ENCODE data around the gene SNPH. TPM values are rescaled to one million over a fixed set of nuclear protein-coding genes. Genes with fewer than 3 reads are reported as not detected.

SNPH gene
- total RNA-seq, 1 donor from 2014 or later = 15.1 TPM

DNA sequence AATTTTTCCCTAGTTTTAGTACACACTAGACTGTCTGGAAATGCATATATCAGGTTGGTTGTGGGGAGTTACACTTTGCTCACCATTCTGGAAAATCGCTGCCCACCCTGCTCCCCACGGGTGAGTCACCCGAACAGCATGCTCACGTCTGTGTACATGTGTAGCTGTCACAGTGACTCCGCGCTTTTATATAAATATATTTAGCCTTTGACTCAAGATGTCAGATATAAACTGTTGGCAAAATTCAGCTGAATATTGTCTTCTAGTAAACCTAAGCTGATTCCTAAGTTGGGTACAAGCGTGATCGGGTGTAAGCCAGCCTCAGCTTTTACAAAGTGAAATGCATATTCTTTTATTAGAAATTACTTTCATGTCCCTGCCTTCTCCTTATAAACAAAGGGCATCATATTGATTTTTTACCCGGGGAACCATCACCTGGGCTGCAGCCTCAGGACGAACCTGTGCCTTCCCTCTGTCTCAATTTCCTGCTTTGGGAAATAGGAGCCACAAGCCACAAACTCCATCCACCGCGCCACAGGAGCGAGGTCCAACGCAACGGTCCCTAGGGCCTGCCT lies 58.6 kb downstream of the SNPH start:
- DNase-seq (ENCODE audit: low spot score) = no peak

DNA sequence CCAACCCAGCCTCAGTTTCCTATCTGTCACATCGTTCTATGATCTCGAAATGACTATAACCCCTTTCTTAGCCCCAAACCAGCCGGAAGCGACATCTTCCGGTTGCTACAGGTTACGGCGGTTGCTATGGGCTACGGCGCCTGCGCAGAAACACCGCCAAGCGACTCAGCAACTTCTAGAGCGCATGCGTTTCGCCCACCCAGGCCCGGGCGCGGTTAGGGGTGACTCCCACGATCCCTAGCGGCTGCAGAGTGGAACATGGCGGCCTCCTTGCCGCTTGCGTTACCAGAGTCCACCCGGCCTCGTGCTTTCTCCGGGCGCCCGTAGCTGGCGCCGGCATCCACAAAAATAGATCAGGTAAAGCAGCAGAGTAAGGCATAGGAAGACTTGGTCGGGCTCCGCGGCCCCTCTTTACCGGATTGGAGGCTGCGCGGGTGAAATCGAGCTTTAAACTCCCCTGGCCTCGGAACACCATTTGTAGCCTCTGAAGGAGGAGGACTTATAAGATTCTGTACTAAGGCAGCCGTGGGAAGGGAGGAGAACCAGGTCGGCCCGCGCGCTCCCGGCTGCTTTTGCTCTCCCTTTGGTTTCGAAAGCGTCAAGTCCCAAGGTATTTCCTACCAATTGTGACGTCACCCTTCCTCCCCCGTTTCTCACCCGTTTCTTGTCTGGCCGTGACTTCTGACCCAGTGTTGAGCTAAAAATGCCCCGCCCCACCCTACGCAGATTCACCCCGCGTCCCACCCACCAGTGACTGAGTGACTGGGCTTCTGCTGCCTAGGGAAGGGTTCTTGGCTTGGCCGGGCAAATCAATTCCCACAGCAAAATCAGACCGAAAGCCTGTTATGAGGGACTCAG lies 59.3 kb downstream of the SNPH start:
- peak; percentile 98 for DNase-seq (ENCODE audit: low spot score)

- DNase-seq (ENCODE audit: low spot score) = peak; percentile 34
These were observed 60.2 kb downstream of the SNPH start for GRCh38 chr20:1326031-1326930.

- DNase-seq (ENCODE audit: low spot score) = peak; percentile 11
These were observed 61.2 kb downstream of the SNPH start for GRCh38 chr20:1327241-1327653.

DNA sequence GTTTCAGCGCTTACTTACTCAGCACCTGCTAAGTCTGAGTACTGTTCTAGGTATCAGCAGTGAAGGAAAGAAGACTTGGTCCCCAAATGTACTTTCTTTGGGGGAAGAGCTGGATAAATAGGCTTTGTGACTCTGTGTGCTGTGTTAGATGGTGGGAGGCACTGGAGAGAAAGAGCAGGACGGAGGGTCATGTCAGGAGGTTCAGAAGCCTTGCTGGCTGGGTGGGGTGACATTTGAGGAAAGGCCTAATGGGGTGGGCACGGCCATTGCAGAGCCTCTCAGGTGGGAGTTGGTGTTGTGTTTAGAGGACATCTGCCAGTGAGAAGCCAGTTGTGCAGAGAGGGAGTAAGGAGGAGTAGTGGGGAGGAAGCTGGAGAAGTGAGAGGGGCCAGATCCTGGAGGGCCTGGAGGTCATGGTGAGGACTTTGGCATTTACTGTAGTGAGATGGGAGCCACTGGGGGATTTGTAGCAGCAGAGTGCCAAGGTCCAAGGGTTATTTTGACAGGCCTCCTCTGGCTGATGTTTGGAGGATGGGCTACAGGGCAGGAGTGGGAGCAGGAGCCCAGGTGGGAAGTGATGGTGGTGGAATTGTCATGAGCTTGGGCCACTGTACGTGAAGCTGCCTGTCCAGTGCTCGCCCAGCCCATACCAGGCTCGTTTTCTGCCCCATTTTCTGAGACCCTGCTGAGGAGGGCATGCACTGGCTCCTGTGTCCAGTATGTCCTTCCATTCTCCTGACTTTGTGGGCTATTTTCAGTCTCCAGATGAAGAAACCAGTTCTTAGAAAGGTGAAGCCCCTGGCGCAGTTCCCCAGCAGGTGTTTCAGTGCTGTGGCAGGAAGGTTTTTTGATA lies 62.0 kb downstream of the SNPH start:
- DNase-seq (ENCODE audit: low spot score) = peak; percentile 29

GRCh38 chr20:1328680-1329330 lies 62.7 kb downstream of the SNPH start, which contains the start of gene SDCBP2:
TSS of gene SDCBP2 (minus strand) at chr20:1329139. CDS start at chr20:1320416, 8,723 bp downstream.
- peak; percentile 89 for DNase-seq (ENCODE audit: low spot score)

DNA sequence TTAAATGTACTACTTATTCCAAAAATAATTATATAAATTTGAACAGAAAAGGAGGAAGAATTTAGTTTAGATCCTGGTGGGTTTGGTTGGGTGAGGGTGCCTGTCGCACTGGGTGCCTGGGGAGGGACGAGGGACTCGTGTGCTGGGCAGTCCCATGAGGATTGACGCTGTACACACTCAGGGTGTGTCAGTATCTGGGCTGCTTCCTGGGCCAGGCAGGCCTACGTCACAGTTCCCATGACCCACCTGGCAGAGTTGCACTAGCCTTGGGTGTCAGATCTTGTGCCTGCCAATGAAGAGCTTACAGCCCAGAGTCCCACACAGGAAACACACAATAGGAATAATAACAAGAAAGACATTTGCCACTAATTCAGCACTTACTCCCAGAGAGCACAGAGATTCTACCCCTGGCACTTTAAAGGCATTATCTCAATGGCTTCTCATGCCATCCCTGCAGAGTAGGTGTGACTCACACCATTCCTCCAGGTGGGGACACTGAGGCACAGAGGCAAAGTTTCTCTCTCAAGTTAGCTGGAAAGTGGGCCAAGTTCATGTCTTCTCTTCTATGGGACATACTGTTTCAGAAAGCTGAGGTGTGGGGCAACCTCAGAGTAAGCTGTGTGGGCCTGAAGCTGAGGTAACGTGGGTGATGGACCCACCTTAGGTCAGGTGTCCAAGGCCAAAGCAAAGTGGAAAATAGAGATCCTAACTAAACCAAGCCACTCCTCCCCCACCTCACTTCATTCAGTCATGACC lies 64.2 kb downstream of the SNPH start:
- peak; percentile 89 for DNase-seq (ENCODE audit: low spot score)

DNA sequence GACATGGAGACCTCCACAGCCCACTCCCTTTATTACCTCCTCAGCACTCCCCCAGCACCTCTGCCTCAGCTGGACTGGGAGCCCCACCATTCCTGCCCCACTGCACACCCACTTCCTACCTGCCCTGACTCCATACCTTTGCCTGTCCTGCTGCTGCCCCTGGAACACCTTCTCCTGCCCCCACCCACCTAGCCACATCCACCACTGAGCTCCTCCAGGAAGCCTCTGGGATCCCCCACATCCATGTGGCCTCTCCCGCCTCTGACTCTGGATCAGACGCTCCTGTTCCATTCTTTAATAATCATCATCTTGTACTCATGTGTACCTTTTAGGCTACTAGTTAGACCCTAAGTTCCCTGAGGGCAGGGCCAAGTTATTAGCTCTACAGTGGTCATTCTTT lies 65.0 kb downstream of the SNPH start:
- no peak for DNase-seq (ENCODE audit: low spot score)

- DNase-seq (ENCODE audit: low spot score) = no peak
These were observed 65.8 kb downstream of the SNPH start for GRCh38 chr20:1331801-1332453.

- DNase-seq (ENCODE audit: low spot score) = no peak
These were observed 66.7 kb downstream of the SNPH start for GRCh38 chr20:1332749-1333300.

GRCh38 chr20:1333462-1334369 lies 67.6 kb downstream of the SNPH start:
- no peak for DNase-seq (ENCODE audit: low spot score)

DNA sequence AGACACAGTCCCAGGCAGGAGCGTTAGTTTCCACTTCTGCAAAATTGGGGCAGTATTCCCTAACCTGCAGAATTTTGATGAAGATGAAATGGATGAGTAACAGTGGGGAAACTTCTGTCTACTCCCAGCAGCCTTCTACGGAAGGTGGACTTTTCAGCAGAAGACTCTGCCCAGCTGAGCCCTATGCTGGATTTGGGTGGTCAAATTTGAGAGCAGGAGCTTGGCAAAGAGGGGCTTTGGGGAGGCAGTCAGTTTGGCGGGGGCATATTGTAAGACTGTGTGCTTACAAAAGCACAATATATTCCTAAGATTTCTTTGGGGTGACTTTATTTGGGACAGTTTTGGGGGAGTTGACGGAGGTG lies 68.3 kb downstream of the SNPH start:
- no peak for DNase-seq (ENCODE audit: low spot score)

- DNase-seq (ENCODE audit: low spot score) = no peak
These were observed 68.7 kb downstream of the SNPH start for GRCh38 chr20:1334761-1335160.

GRCh38 chr20:1335961-1336698 lies 70.0 kb downstream of the SNPH start:
- no peak for DNase-seq (ENCODE audit: low spot score)

DNA sequence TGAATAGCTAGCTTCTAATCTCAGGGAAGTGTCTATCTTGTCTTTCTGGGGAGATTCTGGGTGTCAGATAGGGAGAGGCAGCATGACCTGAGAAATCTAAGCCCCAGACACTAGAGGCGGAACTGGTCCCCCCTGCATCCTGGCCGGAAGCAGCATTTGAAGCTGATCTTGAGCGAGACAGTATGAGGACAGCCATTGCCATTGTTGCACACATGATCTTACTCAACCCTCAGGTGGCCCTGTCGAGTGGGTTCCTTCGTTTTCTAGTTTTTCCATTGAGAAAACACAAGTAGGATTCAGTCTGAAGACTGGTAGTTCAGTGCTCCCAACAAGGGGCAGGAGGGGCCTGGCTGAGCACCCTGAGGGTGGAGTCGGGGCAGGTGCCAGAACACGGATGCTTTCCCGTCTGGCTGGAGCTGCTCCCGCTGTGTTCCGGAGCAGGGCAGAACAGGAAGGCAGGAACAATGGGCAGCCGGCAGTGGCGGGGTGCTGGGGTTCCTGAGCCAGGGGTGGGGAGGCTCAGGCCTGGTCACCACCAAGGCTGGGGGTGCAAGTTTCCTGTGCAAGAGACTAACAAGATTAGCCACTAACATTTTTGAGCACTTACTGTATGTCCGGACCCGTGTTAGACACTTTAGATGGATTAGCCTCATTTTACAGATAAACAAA lies 70.7 kb downstream of the SNPH start:
- peak; percentile 59 for DNase-seq (ENCODE audit: low spot score)

DNA sequence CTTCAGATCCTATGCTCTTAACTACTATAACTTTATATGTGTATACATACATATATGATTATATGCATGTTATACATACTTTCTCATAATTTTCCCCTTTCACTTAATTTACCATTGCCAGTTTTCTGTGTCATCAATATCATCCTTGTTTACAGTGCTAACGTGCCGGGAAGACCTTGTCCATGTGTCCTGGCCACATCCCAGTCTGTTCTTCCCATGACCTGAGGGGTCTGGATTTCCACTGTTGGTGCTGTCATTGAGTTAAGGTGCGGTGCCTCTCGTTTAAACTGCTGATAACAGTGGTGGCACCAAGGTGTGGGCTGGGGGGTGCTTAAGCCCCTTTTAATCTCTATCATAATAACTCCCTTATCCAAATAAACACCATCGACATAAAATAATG lies 71.3 kb downstream of the SNPH start:
- DNase-seq (ENCODE audit: low spot score) = no peak

DNA sequence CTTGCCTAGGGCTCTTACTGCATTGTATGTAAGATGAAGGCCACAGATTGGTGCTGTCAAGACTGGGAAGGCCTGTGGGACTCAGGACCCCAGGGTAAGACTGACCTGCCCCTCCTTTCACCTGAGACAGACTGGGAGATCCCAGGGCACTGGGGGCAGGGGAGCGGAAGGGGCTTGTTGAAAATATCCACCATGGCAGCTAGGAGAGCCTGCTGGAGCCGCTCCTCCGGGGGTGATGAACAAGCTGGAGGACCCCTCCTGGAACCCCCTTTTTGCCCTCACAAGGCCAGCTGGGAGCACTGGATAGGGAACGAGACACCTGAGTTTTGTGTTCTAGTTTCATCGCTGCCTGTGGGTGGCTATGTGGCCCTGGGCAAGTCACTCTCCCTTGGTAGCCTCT lies 72.0 kb downstream of the SNPH start:
- no peak for DNase-seq (ENCODE audit: low spot score)
